ENCODE data around the gene FAM193B.

The FAM193B gene

DNA sequence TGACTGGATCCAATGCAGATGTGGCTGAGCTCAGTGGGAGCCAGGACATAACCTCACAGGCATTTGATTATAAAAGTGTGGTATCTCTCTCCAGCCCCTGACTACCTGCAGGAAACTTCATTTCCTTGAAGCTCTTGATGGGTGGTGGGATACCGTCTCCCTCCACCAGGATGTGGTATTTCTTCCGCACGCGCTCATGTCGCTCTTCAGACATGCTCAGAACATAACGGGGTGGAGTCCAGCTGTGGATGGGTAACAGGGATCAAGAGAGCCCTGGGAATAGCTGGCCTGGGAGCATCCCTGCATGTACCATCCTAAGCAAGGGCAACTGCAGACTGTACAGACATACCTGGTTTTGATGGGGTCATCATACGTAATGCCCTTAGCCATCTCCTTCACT lies 38.8 kb downstream of the FAM193B start:
- no peak for DNase-seq (ENCODE audit: low spot score)

DNA sequence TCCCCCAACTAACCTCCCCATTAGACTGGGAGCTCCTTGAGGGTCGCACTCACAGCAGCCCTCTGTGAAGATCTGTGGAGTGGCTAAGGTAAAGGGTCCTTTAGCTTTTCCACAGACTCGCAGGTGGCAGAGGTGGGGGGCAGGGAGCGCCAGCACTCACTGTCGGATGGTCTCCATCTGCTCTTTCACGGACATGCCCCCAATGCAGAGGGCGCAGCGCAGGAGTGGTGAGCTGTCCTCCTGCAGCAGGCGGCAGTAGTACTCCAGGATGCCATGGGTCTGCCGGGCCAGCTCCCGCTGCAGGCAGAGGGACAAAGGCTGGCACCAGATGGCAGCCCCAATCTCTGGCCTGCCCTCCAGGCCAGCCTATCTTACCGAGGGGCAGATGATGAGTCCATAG lies 39.8 kb downstream of the FAM193B start:
- no peak for DNase-seq (ENCODE audit: low spot score)

DNA sequence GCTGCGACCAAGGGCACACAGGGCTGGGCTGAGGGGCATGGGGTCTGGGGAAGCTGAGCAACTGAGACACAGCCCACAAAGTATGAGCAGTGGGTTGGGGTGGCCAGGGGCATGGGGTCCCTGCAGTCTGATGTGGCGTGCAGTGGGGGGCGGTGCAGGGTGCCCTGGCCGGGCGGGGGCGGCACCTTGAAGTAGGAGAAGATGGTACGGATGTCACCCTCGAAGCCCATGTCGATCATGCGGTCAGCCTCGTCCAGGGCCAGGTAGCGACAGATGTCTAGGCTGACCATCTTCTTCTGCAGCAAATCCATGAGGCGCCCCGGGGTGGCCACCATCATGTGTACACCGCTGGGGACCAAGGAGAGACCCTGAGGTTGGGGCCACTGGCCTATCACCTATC lies 40.9 kb downstream of the FAM193B start:
- no peak for DNase-seq (ENCODE audit: low spot score)

DNA sequence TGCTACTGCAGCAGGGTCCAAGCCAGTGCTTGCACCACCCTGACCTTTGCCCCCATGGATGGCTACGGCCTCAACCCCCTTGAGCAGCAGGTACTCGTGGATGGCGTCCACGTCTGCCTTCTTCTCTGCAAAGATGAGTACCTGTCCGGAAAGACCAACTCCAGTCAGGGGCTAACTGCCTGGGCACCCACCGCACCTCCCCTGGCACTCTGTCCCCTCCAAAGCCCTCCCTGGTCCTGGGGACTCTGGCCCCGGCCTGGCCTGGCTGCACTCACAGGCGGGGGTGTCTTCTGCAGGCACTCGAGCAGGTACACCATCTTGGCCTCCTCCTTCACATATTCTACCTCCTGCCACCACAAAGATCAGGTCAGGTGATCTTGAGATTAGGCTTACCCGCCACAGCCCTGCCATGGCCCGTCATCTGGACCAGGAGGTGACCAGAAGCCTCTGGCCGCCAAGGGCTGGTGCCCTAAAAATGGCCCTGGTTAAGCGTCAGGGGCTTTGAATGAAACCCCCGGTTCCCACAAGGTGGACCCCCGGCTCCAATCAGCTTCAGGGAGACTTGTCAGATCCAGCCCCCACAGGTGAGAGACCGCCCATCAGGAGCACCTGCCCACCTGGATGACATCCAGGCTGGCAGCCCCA lies 41.5 kb downstream of the FAM193B start:
- DNase-seq (ENCODE audit: low spot score), result no peak

DNA sequence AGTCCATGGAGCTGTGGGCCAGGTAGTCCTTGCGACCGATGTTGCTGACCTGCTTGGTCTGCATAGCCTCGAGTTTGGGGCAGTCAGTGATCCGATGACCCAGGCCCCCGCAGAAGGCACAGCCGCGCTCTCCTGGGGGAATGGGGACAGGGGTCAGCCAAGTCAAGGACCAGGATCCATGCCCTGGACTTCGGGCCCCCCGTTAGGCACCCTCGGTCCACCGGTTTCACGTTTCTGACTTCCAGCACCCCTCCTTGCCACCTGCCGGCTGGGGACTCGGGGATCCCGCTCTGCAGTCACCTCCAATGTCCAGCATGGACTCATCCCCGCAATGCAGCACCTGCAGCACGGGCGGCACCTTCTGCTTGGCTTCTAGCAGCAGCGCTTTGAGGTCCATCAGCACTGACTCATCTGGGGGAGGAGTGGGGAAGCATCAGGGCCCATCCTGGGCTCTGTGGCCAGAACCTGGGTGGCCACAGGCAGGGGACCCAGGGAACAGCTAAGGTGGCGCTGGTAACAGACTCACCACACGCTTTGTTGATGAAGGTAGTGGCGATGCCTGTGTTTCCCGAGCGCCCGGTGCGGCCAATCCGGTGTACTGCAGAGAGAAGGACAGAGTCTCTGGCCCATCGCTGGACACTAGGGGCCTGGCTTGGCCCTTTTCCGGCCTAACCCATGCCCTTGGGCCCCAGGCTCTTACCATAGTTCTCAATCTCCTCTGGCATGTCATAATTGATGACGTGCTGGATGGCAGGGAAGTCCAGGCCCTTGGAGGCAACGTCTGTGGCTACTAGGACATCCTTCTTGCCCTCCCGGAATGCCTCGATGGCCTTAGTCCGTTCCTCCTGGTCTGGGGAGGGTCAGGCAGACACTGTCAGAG lies 42.3 kb downstream of the FAM193B start:
- DNase-seq (ENCODE audit: low spot score), result no peak

DNA sequence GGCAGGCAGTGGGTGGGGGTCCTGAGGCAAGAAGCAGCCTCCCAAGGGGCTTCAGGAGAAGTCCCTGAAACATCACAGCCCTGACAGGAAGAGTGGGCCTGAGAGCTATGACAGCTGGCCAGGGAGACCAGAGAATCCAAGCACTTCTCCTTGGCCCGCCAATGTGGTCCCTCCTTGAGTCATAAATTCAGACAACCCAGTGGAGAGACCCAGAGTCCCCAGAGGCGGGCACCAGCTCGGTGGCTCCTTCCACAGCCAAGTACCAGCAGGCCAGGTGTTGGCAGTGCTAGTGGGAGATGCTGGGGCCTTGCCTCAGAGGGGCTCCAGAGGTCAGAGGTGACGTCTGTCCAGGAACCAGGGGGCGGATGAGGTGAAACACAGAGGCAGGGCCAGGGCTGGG lies 43.2 kb downstream of the FAM193B start:
- no peak for DNase-seq (ENCODE audit: low spot score)

DNA sequence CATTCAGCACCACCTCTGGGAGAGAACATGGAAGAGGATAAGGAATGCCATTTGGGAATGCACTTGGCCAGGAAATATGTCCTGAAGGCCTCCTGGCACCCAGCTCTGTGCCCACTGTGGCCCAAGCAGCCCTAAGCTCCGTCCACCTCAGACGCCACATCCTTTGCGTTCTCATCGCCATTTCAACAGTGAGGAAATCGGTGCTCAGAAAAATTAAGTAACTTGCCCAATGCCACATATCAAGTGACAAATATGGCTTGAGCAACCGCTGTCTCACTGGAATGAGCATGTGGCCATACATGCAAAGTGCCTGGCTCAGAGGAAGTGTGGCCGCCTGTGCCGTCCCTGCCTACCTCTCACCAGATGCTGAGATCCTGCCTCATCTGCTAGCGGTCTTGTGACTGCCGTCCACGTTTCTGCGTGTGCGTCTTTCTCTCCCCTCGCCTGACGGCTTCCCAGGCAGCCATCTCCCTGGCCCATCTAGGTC lies 43.8 kb downstream of the FAM193B start:
- peak; percentile 59 for DNase-seq (ENCODE audit: low spot score)

DNA sequence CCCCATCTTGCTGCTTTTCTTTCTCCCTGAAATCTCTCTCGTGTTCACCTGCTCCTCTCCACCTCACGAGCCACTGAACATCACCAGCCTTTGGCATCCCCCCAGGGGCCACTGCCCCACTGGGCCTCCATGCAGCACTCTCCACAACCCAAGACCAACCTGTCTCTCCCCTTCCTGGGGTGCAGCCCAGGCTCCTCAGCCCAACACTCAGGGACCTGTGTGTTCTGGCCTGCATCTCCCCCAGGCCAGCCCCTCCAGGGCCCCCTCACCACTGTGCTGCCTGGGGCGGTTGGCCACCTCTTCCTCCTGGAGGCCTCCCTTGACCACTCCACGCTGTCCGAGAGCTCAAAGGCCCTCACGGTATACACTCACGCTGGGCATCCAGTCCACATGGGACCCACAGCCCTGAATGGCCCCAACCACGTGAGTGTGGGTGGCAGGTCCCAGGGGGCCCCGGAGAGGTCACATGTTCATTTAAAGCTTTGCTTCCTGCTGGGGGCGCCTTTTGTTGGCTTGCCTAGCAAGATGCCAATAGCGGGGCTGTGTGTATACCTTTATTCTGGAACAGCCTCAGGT lies 44.3 kb downstream of the FAM193B start:
- peak; percentile 64 for DNase-seq (ENCODE audit: low spot score)

DNA sequence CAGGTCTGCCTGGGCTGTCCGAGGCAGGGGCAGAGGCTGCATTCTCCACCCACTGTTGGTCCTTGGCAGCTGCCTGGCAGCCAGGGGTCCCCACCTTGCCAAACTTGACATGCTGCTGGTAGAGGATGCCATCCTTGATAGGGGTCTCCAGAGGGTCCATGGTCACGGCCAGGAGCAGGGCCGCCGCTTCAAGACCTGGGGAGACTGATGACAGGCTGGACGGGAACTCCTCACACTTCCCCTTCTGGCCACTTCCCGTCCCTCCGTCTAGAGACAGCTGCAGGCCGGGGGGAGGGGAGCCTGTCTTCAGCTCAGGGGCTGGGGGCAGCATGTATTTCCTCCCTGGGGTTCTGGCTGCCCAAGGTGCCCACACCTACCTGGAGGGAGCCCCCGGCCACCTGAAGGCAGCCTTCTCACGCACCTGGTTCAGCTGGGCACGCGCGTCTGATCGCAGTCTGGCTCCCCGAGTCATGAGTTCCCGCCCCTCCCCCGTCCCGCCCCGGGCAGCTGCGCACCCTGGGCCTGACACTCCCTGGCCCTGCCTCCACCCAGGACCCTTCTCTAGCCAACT lies 44.9 kb downstream of the FAM193B start, which contains the start of gene DOK3:
Gene DOK3 (minus strand): TSS at position 446 of the 571 bp plus-strand sequence. CDS start 286 bp downstream, at position 160.
- DNase-seq (ENCODE audit: low spot score), result peak; percentile 47

DNA sequence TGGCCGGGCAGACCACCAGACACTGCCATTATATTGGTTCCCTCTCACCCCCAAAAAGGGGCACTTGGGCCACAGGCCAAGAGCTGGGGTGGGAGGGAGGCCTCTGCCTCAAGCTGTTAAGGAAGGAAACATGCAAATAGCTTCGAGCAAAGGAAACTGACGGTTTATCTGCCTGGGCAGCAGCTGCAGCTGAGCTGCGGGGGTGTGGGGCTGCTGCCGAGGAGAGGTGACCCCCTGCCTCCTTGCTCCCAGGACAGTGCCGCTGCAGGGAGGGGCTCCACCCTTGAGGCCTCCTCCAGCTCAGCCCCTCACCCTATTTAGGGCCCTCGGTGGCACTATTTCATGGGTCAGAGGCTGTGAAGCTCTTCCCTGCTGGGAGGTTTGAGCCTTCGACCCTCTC lies 45.5 kb downstream of the FAM193B start:
- DNase-seq (ENCODE audit: low spot score), result peak; percentile 57

DNA sequence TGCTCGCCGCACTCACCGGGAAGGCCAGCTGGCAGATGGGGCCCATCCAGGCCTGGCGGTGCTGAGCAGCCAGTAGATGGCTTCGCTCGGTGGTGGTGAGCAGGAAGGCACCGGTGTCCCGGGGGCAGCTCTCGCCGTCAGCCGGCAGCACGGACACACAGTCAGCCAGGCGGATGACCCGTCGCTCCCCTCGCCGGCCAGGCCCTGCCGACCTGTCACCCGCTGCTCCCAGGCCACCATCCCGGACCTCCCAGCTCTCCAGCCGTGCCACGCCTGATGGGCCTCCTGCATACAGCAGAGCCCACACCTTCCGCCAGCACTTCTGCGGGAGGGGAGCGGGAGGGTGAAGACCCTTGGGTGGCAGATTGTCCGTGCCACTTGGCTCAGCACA lies 46.1 kb downstream of the FAM193B start:
- no peak for DNase-seq (ENCODE audit: low spot score)

DNA sequence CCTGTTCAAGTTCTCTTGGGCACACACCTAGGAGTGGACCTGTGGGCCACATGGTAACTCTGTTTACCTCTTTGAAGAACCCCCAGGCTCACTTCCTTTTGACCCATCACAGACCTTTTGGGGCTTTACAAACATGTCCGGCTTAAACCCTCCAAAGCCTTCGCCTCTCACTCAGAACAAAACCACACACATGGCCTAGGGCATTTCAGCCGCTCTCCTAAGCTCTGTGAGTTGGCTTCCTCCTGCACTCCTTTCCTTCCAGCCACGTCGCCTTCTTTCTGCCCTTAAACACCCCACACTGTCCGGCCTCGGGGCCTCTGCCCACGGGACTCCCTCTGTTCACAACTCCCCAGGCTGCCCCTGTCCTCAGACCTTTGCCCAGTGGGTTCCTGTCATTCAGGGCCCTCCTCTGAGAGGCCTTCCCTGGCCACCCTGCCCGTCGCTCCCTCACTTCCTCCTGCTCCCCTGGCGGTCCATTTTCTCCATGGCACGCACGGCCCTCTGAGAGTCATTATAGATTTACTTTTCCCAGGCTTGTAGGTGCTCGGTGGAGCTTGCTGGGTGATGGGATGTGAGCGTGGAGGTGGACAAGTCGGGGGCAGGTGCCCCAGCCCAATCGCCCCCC lies 46.7 kb downstream of the FAM193B start:
- DNase-seq (ENCODE audit: low spot score), result no peak

DNA sequence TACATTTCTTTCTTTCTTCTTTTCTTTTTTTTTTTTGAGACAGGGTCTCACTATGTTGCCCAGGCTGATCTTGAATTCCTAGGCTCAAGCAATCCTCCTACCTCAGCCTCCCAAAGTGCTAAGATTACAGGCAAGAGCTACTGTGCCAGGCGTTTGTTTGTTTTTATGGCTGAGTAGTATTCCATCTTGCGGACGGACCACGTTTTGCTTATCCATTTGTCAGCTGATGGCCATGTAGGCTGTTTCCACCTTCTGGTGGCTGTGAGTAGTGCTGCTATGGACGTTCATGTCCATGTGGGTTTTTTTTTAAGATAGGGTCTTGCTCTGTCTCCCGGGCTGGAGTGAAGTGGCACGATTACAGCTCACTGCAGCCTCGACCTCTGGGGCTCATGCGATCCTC lies 47.2 kb downstream of the FAM193B start:
- DNase-seq (ENCODE audit: low spot score), result no peak

DNA sequence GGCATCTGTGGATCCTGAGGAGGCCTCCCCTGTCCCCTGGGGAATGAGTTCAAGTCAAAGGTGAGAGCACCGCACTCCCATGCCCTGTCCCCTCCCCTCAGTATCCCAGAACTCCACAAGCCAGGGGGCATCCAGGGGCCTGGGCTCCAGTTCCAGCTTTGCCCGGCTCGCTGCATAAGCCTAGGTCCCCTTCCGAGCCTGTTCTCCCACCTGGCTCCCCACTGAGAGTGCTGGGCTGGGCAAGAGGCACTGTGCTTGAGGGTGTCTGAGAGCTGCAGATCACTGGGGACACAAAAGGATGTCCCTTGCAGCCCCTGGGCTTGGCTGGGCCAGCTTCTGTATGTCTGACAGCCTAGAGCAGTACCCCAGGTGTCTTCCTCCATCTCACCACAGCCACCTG lies 49.3 kb downstream of the FAM193B start:
- no peak for DNase-seq (ENCODE audit: low spot score)

DNA sequence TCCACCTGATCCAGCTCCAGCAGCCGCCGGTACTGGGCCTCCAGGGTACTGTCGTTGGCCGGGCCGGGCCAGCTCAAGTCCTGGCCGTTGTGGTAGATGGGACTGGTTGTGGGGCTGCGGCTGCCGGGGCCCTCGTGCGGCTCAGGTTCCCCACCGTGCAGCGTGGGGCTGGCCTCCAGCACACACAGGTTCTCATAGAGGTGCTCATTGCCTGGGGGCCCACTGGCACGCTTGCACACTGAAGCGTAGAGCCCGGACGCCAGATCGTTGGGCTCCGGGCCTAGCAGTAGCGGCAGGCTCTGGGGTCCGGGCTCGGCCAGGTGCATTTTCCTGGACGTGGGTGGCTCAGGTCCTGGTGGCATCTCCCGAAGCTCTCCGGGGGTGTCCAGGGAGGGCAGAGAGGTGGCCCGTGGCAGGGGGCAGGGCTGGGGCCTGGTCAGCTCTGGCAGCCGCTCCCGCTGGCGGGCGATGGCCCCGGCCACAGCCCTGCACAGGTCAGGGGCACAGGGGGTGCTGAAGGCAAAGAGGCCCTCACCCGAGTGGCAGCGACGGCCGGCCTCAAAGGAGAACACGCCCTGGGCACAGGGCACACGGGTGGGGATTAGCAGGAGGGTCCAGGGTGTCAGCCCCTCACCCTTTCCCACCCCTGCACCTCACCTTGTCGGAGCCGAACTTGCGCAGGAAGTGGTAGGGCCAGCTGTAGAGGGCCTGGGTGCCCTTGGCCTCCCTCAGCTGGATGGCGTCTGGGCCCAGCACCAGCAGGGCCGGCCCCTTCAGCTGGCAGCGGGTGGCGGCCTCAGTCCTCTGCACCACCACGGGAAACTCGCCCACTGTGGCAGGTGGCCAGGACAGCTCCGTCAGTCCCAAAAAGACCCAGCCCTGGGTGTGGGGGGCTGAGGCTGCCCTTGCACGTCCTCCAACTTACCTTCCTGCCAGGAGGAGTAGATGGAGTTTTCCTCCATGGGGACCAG lies 50.0 kb downstream of the FAM193B start:
- no peak for DNase-seq (ENCODE audit: low spot score)

DNA sequence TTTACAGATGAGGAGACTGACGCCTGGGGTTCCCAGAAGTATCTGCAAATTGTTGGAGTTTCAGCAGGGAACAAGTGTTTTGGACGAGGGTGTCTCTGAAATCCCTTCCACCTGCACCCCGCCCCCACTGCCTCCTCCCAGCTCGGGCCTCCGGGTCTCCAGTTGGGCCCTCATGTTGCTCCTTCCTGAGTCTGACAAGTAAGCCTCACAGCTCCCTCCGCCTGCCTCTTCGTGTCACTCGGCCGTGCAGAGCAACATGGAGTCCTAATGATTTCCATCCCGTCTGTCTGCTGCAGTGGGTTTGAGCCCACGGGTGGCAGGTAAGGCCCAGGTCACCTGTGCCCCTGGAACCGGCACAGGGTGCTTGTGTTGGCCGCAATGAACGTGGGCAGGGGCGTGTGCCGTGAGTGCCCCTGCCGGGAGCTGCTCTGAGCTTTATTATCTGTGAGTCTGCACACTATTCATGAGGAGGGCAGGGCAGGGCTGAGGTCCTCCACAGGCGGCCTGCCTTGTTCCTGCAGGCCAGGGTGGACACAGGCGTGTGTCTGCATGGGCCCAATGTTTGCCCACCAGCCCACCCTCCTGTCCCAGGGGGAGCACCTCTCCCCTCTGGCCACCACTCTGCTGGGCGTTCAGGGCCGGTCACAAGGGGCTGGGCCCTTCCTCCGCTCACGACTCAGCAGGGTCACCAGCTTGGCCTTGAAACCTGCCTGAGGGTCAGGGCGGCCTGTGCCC lies 50.8 kb downstream of the FAM193B start:
- no peak for DNase-seq (ENCODE audit: low spot score)

DNA sequence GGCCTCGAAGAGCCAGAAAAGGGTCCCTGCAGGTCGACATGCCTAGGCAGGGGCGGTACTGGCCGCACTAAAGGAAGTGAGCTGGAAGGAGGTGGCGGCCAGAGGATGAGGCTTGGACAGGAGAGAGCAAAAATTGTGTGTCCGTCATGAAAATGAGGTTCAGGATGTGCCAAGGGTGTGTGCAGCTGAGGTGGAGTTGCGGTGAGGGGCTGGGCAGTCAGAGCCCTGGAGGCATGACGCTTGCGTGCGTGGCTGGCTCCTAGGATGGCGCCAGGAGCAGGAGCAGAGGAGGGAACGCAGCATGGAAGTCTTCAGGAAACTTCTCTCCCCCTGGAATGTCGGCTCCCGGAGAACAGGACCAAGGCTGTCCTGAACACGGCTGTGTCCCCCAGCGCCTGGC lies 51.5 kb downstream of the FAM193B start:
- no peak for DNase-seq (ENCODE audit: low spot score)

DNA sequence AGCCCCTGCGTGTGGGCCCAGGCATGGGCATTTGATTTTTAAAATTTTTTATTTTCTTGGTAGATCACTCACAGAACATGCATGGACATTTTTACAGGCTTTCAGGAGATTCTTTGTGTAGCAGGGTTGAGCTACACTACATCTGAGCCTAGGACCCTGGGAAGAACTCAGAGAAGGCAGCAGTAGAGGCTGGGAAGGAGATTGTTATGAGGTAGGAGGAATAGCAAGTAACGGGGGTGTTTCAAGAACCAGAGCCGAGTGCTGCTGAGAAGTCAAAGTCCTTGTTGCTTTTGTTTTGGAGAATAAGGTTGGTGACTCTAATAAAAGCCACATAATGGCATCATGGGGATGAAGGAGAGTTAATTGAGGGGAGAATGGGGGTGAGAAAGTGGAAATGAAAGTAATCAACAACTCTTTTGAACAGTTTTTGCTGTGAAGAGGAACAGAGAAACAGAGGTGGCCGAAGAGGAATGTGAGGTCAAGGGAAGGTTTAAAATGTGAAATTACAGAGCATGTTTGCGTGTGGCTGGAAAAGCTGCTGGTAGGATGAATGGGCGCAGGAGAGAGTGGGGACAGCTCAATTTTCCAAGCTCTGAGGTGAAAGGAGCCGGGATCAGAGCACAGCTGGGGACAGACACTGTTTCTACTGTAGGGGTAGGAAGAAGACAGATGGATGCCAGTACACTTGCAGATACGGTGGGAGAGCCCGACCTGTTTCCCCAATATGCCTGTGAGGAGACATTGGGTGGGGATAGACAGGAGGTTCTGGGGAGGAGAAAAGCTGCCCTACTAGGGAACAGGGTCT lies 52.3 kb downstream of the FAM193B start:
- DNase-seq (ENCODE audit: low spot score), result no peak
